Naive thymus-derived CD8-positive, alpha-beta T cell (primary cell): Measurements from ENCODE around the gene ANKS1B. TPM values are rescaled to one million over a fixed set of nuclear protein-coding genes. Genes with fewer than 3 reads are reported as not detected.

Experiments used
- ATAC-seq, 2 donors: fragments of 150-1000 bp; cut with Tn5 transposase in 1 of 2; sonication (Bioruptor Pico), chemical (Tn5 transposase) in 1 of 2; 1 replicate in 1 of 2; 2 replicates in 1 of 2; pipeline ENCODE4 v1.10.0; 2021; ENCODE audit warnings: mild to moderate bottlenecking in 2 of 2, moderate library complexity in 2 of 2
- POLR2A ChIA-PET: fragments of 350-600 bp; sonication (Branson Sonifier 250); formaldehyde crosslinking; loops from one replicate; lab custom pipeline; 2021; ENCODE audit warnings: antibody characterized with exemption; lab: Charles Lee
- DNase-seq, 10 donors: peaks; one replicate each; pipeline versions ENCODE4 v3.0.0 to v3.0.0-alpha.2; 2020 to 2022
- H3K27ac Mint-ChIP-seq, 10 donors: one replicate each; pipeline ENCODE4 v1.8.0; 2020 to 2022; ENCODE audit warnings: mild to moderate bottlenecking in 10 of 10, mixed read lengths in 10 of 10, moderate library complexity in 4 of 10, inconsistent platforms in 1 of 10
- H3K27me3 Mint-ChIP-seq, 5 donors: one replicate each; pipeline ENCODE4 v1.8.0; 2021 to 2022; ENCODE audit warnings: mixed read lengths in 5 of 5
- H3K36me3 Mint-ChIP-seq, 3 donors: one replicate each; pipeline ENCODE4 v1.8.0; 2020 to 2022; ENCODE audit warnings: mixed read lengths in 3 of 3, mild to moderate bottlenecking in 2 of 3, inconsistent platforms in 1 of 3
- H3K4me1 Mint-ChIP-seq, 4 donors: one replicate each; pipeline ENCODE4 v1.8.0; 2021 to 2022; ENCODE audit warnings: mixed read lengths in 4 of 4
- H3K4me3 Mint-ChIP-seq, 10 donors: one replicate each; pipeline ENCODE4 v1.8.0; 2020 to 2022; ENCODE audit warnings: mild to moderate bottlenecking in 10 of 10, mixed read lengths in 10 of 10, moderate library complexity in 6 of 10, inconsistent platforms in 1 of 10
- H3K9me3 Mint-ChIP-seq, 9 donors: one replicate each; pipeline ENCODE4 v1.8.0; 2020 to 2022; ENCODE audit warnings: mixed read lengths in 9 of 9, mild to moderate bottlenecking in 3 of 9, inconsistent platforms in 1 of 9, moderate library complexity in 1 of 9
- polyA plus RNA-seq, 3 donors: library from polyadenylated mRNA; unstranded; fragments of 300-500 nt; fragmentation: Illumina TruSeq; gene quantifications; one replicate each; pipeline ENCODE4 v1.2.3, GENCODE V29; 2021
- total RNA-seq, 8 experiments: library from RNA in 2 of 8; stranded (reverse) in 2 of 8; gene quantifications; one replicate each; pipeline ENCODE4 v1.2.3 and lab custom pipeline; 2021 to 2026

Gene ANKS1B
- total and polyA plus RNA-seq, 5 experiments from 2014 or later: not detected

GRCh38 chr12:99135376-99135775 lies 849.4 kb downstream of the ANKS1B start:
- no peak for ATAC-seq
- no peak overlapping the region for H3K4me3 Mint-ChIP-seq
- no peaks in the 10 kb centered on the region for H3K36me3 Mint-ChIP-seq
- no peak overlapping the region for H3K27ac Mint-ChIP-seq
- no peaks in the 10 kb centered on the region for H3K4me1 Mint-ChIP-seq
- peaks cover 0 to 15% (median 0%) of the 10 kb centered on the region in 5 donors for H3K27me3 Mint-ChIP-seq
- no peak for DNase-seq
- POLR2A ChIA-PET: no interaction called here
- H3K9me3 Mint-ChIP-seq: peaks cover 0 to 8% (median 1%) of the 10 kb centered on the region in 9 donors

- Mint-ChIP-seq H3K9me3 (peaks cover 0 to 10% (median 1%) of the 10 kb centered on the region in 9 donors), H3K36me3 (no peaks in the 10 kb centered on the region), H3K4me1 (no peaks in the 10 kb centered on the region), H3K27ac (no peak overlapping the region), H3K27me3 (peaks cover 0 to 15% (median 0%) of the 10 kb centered on the region in 5 donors), H3K4me3 (no peak overlapping the region)
- ATAC-seq: no peak
- no peak for DNase-seq
- POLR2A ChIA-PET: no interaction called here
These were observed 851.3 kb downstream of the ANKS1B start for GRCh38 chr12:99133401-99133800.

- no peaks in the 10 kb centered on the region for H3K36me3 Mint-ChIP-seq
- no peak overlapping the region for H3K27ac Mint-ChIP-seq
- H3K27me3 Mint-ChIP-seq: peaks cover 0 to 15% (median 0%) of the 10 kb centered on the region in 5 donors
- POLR2A ChIA-PET: no interaction called here
- ATAC-seq (no peak), DNase-seq (no peak)
- H3K4me3 Mint-ChIP-seq: no peak overlapping the region
- peaks cover 0 to 10% (median 1%) of the 10 kb centered on the region in 9 donors for H3K9me3 Mint-ChIP-seq
- H3K4me1 Mint-ChIP-seq: no peaks in the 10 kb centered on the region
These were observed 853.0 kb downstream of the ANKS1B start for GRCh38 chr12:99131751-99132199.

GRCh38 chr12:99130808-99131553 lies 853.8 kb downstream of the ANKS1B start:
- Mint-ChIP-seq H3K9me3 (peaks cover 0 to 10% (median 1%) of the 10 kb centered on the region in 9 donors), H3K4me1 (no peaks in the 10 kb centered on the region), H3K27ac (no peak overlapping the region), H3K36me3 (no peaks in the 10 kb centered on the region), H3K4me3 (no peak overlapping the region), H3K27me3 (peaks cover 0 to 15% (median 0%) of the 10 kb centered on the region in 5 donors)
- DNase-seq (no peak), ATAC-seq (no peak)
- POLR2A ChIA-PET: no interaction called here

- no peak overlapping the region for H3K4me3 Mint-ChIP-seq
- peaks cover 0 to 5% (median 0%) of the 10 kb centered on the region in 5 donors for H3K27me3 Mint-ChIP-seq
- H3K27ac Mint-ChIP-seq: no peak overlapping the region
- POLR2A ChIA-PET: no interaction called here
- H3K36me3 Mint-ChIP-seq: no peaks in the 10 kb centered on the region
- no peaks in the 10 kb centered on the region for H3K4me1 Mint-ChIP-seq
- ATAC-seq (no peak), DNase-seq (no peak)
- H3K9me3 Mint-ChIP-seq: peaks cover 0 to 10% (median 0%) of the 10 kb centered on the region in 9 donors
These were observed 856.4 kb downstream of the ANKS1B start for GRCh38 chr12:99128246-99128802.

GRCh38 chr12:99122959-99123358 lies 861.8 kb downstream of the ANKS1B start:
- Mint-ChIP-seq H3K9me3 (peaks cover 0 to 13% (median 0%) of the 10 kb centered on the region in 9 donors), H3K36me3 (no peaks in the 10 kb centered on the region), H3K4me3 (no peak overlapping the region), H3K4me1 (no peaks in the 10 kb centered on the region), H3K27me3 (peaks cover 0 to 7% (median 1%) of the 10 kb centered on the region in 5 donors), H3K27ac (no peak overlapping the region)
- ATAC-seq: no peak
- no peak for DNase-seq
- POLR2A ChIA-PET: no interaction called here

- Mint-ChIP-seq H3K4me3 (no peak overlapping the region), H3K27me3 (peaks cover 0 to 7% (median 1%) of the 10 kb centered on the region in 5 donors), H3K36me3 (no peaks in the 10 kb centered on the region), H3K27ac (no peak overlapping the region), H3K4me1 (no peaks in the 10 kb centered on the region), H3K9me3 (peaks cover 0 to 13% (median 0%) of the 10 kb centered on the region in 9 donors)
- no peak for DNase-seq
- POLR2A ChIA-PET: no interaction called here
- no peak for ATAC-seq
These were observed 862.2 kb downstream of the ANKS1B start for GRCh38 chr12:99122496-99122895.

GRCh38 chr12:99121546-99121945 lies 863.2 kb downstream of the ANKS1B start:
- Mint-ChIP-seq H3K36me3 (no peaks in the 10 kb centered on the region), H3K4me3 (no peak overlapping the region), H3K27me3 (peaks cover 0 to 7% (median 1%) of the 10 kb centered on the region in 5 donors), H3K27ac (no peak overlapping the region), H3K4me1 (no peaks in the 10 kb centered on the region), H3K9me3 (peaks cover 0 to 13% (median 0%) of the 10 kb centered on the region in 9 donors)
- POLR2A ChIA-PET: no interaction called here
- DNase-seq: no peak
- no peak for ATAC-seq

- POLR2A ChIA-PET: no interaction called here
- Mint-ChIP-seq H3K27me3 (peaks cover 0 to 7% (median 3%) of the 10 kb centered on the region in 5 donors), H3K9me3 (peaks cover 0 to 13% (median 3%) of the 10 kb centered on the region in 9 donors), H3K4me1 (no peaks in the 10 kb centered on the region), H3K36me3 (no peaks in the 10 kb centered on the region), H3K4me3 (no peak overlapping the region), H3K27ac (no peak overlapping the region)
- ATAC-seq (no peak), DNase-seq (no peak)
These were observed 864.8 kb downstream of the ANKS1B start for GRCh38 chr12:99119943-99120342.

GRCh38 chr12:99119449-99119848 lies 865.3 kb downstream of the ANKS1B start:
- Mint-ChIP-seq H3K4me1 (no peaks in the 10 kb centered on the region), H3K9me3 (peaks cover 0 to 13% (median 3%) of the 10 kb centered on the region in 9 donors), H3K27me3 (peaks cover 0 to 7% (median 3%) of the 10 kb centered on the region in 5 donors), H3K27ac (no peak overlapping the region), H3K4me3 (no peak overlapping the region), H3K36me3 (no peaks in the 10 kb centered on the region)
- ATAC-seq: no peak
- POLR2A ChIA-PET: no interaction called here
- no peak for DNase-seq

- peaks cover 0 to 11% (median 2%) of the 10 kb centered on the region in 9 donors for H3K9me3 Mint-ChIP-seq
- POLR2A ChIA-PET: no interaction called here
- no peak for ATAC-seq
These were observed 873.1 kb downstream of the ANKS1B start for GRCh38 chr12:99111600-99111999.

GRCh38 chr12:99110868-99111267 lies 873.9 kb downstream of the ANKS1B start:
- Mint-ChIP-seq H3K27me3 (peaks cover 0 to 3% (median 0%) of the 10 kb centered on the region in 5 donors), H3K4me1 (no peaks in the 10 kb centered on the region), H3K9me3 (peaks cover 0 to 11% (median under 1%) of the 10 kb centered on the region in 9 donors), H3K27ac (no peak overlapping the region), H3K4me3 (no peak overlapping the region), H3K36me3 (no peaks in the 10 kb centered on the region)
- DNase-seq (no peak), ATAC-seq (no peak)
- POLR2A ChIA-PET: no interaction called here

More at GRCh38 chr12:99111600-99111999, 873.1 kb downstream of the ANKS1B start:
- DNase-seq: no peak
- H3K27me3 Mint-ChIP-seq: peaks cover 0 to 3% (median 0%) of the 10 kb centered on the region in 5 donors
- no peaks in the 10 kb centered on the region for H3K4me1 Mint-ChIP-seq
- H3K4me3 Mint-ChIP-seq: no peak overlapping the region
- H3K36me3 Mint-ChIP-seq: no peaks in the 10 kb centered on the region
- H3K27ac Mint-ChIP-seq: no peak overlapping the region

GRCh38 chr12:99110212-99110611 lies 874.5 kb downstream of the ANKS1B start:
- peaks cover 0 to 1% (median 0%) of the 10 kb centered on the region in 5 donors for H3K27me3 Mint-ChIP-seq
- H3K27ac Mint-ChIP-seq: no peak overlapping the region
- no peaks in the 10 kb centered on the region for H3K4me1 Mint-ChIP-seq
- POLR2A ChIA-PET: no interaction called here
- no peak for ATAC-seq
- no peak for DNase-seq
- no peak overlapping the region for H3K4me3 Mint-ChIP-seq
- H3K9me3 Mint-ChIP-seq: peaks cover 0 to 10% (median 0%) of the 10 kb centered on the region in 9 donors
- H3K36me3 Mint-ChIP-seq: no peaks in the 10 kb centered on the region
